HepG2 (cell line): ENCODE data around the gene ZNF385B. TPM values are rescaled to one million over a fixed set of nuclear protein-coding genes. Genes with fewer than 3 reads are reported as not detected.

ENCODE experiments used
- ATAD3A ChIP-seq: sonication (generic); formaldehyde crosslinking; IDR thresholded peaks from 2 replicates; pipeline ENCODE4 v1.4.0; 2020; ENCODE audit warnings: missing genetic modification reagents
- CHD4 ChIP-seq: fragments of 200-600 bp; sonication (generic); IDR thresholded peaks from 2 replicates; pipeline ENCODE4 v1.7.0; 2017; ENCODE audit warnings: mild to moderate bottlenecking, low read length, borderline replicate concordance
- GTF2F1 ChIP-seq: fragments of 150-350 bp; IDR thresholded peaks from 2 replicates; pipeline ENCODE4 v1.6.1; 2014; ENCODE audit warnings: low read length
- MAFK ChIP-seq, 2 experiments: IDR thresholded peaks in 1 of 2; conservative IDR thresholded peaks in 1 of 2; 2 replicates each; pipeline ENCODE4 v1.6.1; 2011; ENCODE audit warnings: improper control_type of control experiment in 2 of 2, low read length in 2 of 2
- MED13 ChIP-seq: sonication (generic); formaldehyde crosslinking; IDR thresholded peaks from 2 replicates; pipeline ENCODE4 v1.5.0; 2020; ENCODE audit warnings: missing genetic modification reagents
- MIER3 ChIP-seq: IDR thresholded peaks from 2 replicates; pipeline ENCODE4 v1.6.1; 2016; ENCODE audit warnings: missing compliant biosample characterization, borderline replicate concordance
- NFKBIZ ChIP-seq: IDR thresholded peaks from 2 replicates; pipeline ENCODE4 v1.6.1; 2018; ENCODE audit warnings: missing genetic modification reagents, missing compliant biosample characterization
- PAF1 ChIP-seq: IDR thresholded peaks from 2 replicates; pipeline ENCODE4 v1.6.1; 2016; ENCODE audit warnings: missing genetic modification reagents, missing compliant biosample characterization
- SKIL ChIP-seq: sonication (generic); formaldehyde crosslinking; IDR thresholded peaks from 2 replicates; pipeline ENCODE4 v1.8.0; 2022; ENCODE audit warnings: missing genetic modification reagents, mild to moderate bottlenecking, moderate library complexity, borderline replicate concordance
- SMARCC2 ChIP-seq: fragments of 450-650 bp; IDR thresholded peaks from 2 replicates; pipeline ENCODE4 v1.6.1; 2017; ENCODE audit warnings: antibody characterized with exemption, mild to moderate bottlenecking
- SMYD3 ChIP-seq: sonication (generic); formaldehyde crosslinking; IDR thresholded peaks from 2 replicates; pipeline ENCODE4 v1.8.1; 2023; ENCODE audit warnings: mild to moderate bottlenecking, missing genetic modification reagents
- THRA ChIP-seq: sonication (generic); formaldehyde crosslinking; IDR thresholded peaks from 2 replicates; pipeline ENCODE4 v1.4.0; 2020; ENCODE audit warnings: missing genetic modification reagents, borderline replicate concordance
- YY1 ChIP-seq: IDR thresholded peaks from 2 replicates; pipeline ENCODE4 v1.6.1; 2011; ENCODE audit warnings: low read length, low read depth, moderate library complexity, mild to moderate bottlenecking; ENCODE audit not compliant: insufficient read depth, insufficient replicate concordance
- ZBTB8A ChIP-seq: sonication (generic); formaldehyde crosslinking; IDR thresholded peaks from 2 replicates; pipeline ENCODE4 v1.4.0; 2020; ENCODE audit warnings: mild to moderate bottlenecking, low read depth, missing genetic modification reagents, borderline replicate concordance
- ZKSCAN1 ChIP-seq: fragments of 150-350 bp; IDR thresholded peaks from 2 replicates; pipeline ENCODE4 v1.6.1; 2014; ENCODE audit warnings: low read length
- ZNF281 ChIP-seq: sonication (generic); formaldehyde crosslinking; IDR thresholded peaks from 2 replicates; pipeline ENCODE4 v1.4.0; 2020; ENCODE audit warnings: missing genetic modification reagents, borderline replicate concordance
- ZNF484 ChIP-seq: sonication (generic); formaldehyde crosslinking; IDR thresholded peaks from 2 replicates; pipeline ENCODE4 v1.5.1; 2020; ENCODE audit warnings: mild to moderate bottlenecking, low read depth, missing genetic modification reagents, borderline replicate concordance
- ZNF576 ChIP-seq: sonication (generic); formaldehyde crosslinking; IDR thresholded peaks from 2 replicates; pipeline ENCODE4 v1.4.0; 2020; ENCODE audit warnings: mild to moderate bottlenecking, missing genetic modification reagents
- ZNF597 ChIP-seq: sonication (generic); formaldehyde crosslinking; IDR thresholded peaks from 2 replicates; pipeline ENCODE4 v1.5.0; 2020; ENCODE audit warnings: missing genetic modification reagents
- ZNF670 ChIP-seq: sonication (generic); formaldehyde crosslinking; IDR thresholded peaks from 2 replicates; pipeline ENCODE4 v1.8.0; 2022; ENCODE audit warnings: mild to moderate bottlenecking, missing genetic modification reagents, borderline replicate concordance
- ZNF703 ChIP-seq: sonication (generic); formaldehyde crosslinking; IDR thresholded peaks from 2 replicates; pipeline ENCODE4 v1.5.1; 2020; ENCODE audit warnings: missing genetic modification reagents, mild to moderate bottlenecking, moderate library complexity, borderline replicate concordance
- ZNF790 ChIP-seq: sonication (generic); formaldehyde crosslinking; IDR thresholded peaks from 2 replicates; pipeline ENCODE4 v1.8.0; 2022; ENCODE audit warnings: missing genetic modification reagents, mild to moderate bottlenecking, borderline replicate concordance
- polyA plus RNA-seq, 8 experiments: library from polyadenylated mRNA; depleted of rRNA in 3 of 8; stranded (reverse) in 7 of 8; unstranded in 1 of 8; fragments of >200 nt; fragmentation: Illumina TruSeq in 4 of 8; extraction: Trizol in 4 of 8; gene quantifications; 2 replicates each; pipeline versions ENCODE4 v1.2.1 to v1.2.3, GENCODE V29; 2011 to 2016; ENCODE audit warnings: low read depth in 4 of 8, missing spikeins in 1 of 8, mixed read lengths in 1 of 8; ENCODE audit not compliant: insufficient read depth in 1 of 8
- total RNA-seq, 5 experiments: library from RNA; depleted of rRNA; stranded (reverse); fragments of >200 nt; fragmentation: Illumina TruSeq; extraction: Trizol; gene quantifications; 2 replicates each; pipeline ENCODE4 v1.2.3, GENCODE V29; 2016; ENCODE audit warnings: low read depth in 1 of 5

The ZNF385B gene
- total and polyA plus RNA-seq, 2 of the 13 experiments (the other 11 are each of a cell fraction or from before 2014, with no cell fraction given), result 3.3 to 6.7 TPM

GRCh38 chr2:179580378-179581146 lies 280.9 kb downstream of the ZNF385B start (continued):
- TF ChIP-seq NFKBIZ (CRISPR knock-in tag) (no peak), ZNF597 (CRISPR knock-in tag) (no peak), CHD4 (no peak; the same call in 1 of the 2 replicates), ZNF670 (CRISPR knock-in tag) (no peak), MAFK (conservative IDR thresholded peaks at IDR 0.05 in 1 of 2, IDR thresholded peaks at IDR 0.05 in 1 of 2; ENCODE audit: low read length in 2 of 2) (no peak), SMYD3 (peak; percentile 57; the same call in 1 of the 2 replicates), PAF1 (CRISPR knock-in tag) (no peak), SMARCC2 (no peak), ATAD3A (no peak), ZNF703 (CRISPR knock-in tag) (no peak), ZNF576 (CRISPR knock-in tag) (no peak), ZNF790 (no peak), MED13 (no peak; the same call in 1 of the 2 replicates), SKIL (CRISPR knock-in tag) (no peak), GTF2F1 (no peak), MIER3 (no peak), ZKSCAN1 (no peak), ZNF281 (CRISPR knock-in tag) (peak; percentile 16; the same call in 1 of the 2 replicates), YY1 (no peak), ZNF484 (CRISPR knock-in tag) (no peak), THRA (CRISPR knock-in tag) (peak; percentile 39; the same call in 1 of the 2 replicates), ZBTB8A (CRISPR knock-in tag) (no peak)
